ENCODE data around the gene ING4. TPM values are rescaled to one million over a fixed set of nuclear protein-coding genes. Genes with fewer than 3 reads are reported as not detected.

Gene ING4
- total RNA-seq, 4 donors from 2014 or later: 8.3 to 37.0 (median 26.9) TPM

DNA sequence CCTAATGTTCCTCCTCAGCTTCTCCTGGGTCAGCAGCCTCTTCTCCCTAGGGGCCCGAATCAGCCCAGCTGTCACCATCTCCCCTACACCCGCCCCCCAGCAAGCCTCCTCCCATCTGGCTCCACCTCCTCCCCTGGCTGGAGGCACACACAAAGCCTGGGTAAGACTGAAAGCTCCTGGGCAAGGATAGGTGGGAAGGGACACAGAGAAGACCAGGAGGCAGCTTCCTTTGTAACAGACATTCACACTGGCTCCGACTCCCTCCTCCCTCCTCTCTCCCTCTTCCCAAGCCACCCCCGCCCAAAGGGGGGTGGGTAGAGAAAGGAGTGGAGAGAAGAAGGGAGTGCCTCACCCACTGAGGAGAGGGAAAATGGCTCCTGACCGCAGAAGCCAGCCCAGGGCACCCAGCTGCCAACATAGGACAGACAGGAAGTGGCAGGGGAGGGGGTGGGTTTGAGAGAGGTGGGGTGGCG, 59.8 kb downstream of the ING4 start:
- peaks cover 38 to 47% (median 41%) of the 10 kb centered on the region in 3 donors for H3K36me3 ChIP-seq
- H3K27me3 ChIP-seq: no peaks in the 10 kb centered on the region
- H3K4me3 ChIP-seq: peak overlapping the region in 2 of 4 donors; percentile 11 to 99
- intact Hi-C loops (cut with DNase I): no loop called here
- WGBS, 2 donors: 18 to 22% methylated on average over 1 to 5 of the region's 6 CpGs
- TF ChIP-seq CTCF (IDR thresholded peaks at IDR 0.05): no peak
- TF ChIP-seq POLR2A (IDR thresholded peaks at IDR 0.05): no peak
- no peaks in the 10 kb centered on the region for H3K9me3 ChIP-seq
- peaks cover 19 to 53% (median 38%) of the 10 kb centered on the region in 3 donors for H3K4me1 ChIP-seq
- H3K27ac ChIP-seq: peak overlapping the region; percentile 55 to 99 (median 86)
- no peak for DNase-seq

DNA sequence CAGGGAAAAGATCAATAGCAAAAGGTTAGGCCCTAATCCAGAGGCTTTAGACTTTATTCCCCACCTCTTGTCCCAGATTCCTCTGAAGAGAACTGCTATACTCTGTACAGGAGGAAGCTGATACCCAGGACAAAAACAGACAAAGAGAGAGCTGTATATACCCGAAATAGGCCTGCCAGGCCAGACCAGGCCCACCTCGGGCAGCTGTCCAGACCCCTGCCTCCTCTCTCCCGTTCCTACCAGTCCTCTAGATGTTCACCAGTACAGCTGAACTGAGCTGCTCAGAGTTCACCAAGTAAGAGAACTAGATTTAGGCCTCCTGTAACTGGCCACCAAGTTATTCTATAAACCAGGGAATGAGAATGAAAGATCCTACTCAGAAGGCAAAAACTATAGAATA, 60.4 kb downstream of the ING4 start:
- Histone ChIP-seq H3K36me3 (peaks cover 44 to 53% (median 45%) of the 10 kb centered on the region in 3 donors), H3K9me3 (no peaks in the 10 kb centered on the region), H3K4me1 (peaks cover 14 to 47% (median 32%) of the 10 kb centered on the region in 3 donors), H3K4me3 (peak overlapping the region in 2 of 4 donors; percentile 3 to 99), H3K27me3 (no peaks in the 10 kb centered on the region), H3K27ac (peak overlapping the region; percentile 55 to 99 (median 86))
- TF ChIP-seq POLR2A (IDR thresholded peaks at IDR 0.05) (no peak), CTCF (IDR thresholded peaks at IDR 0.05) (no peak)
- intact Hi-C loops (cut with DNase I): no loop called here
- WGBS, 2 donors: 53 to 56% methylated on average over 3 of the region's 3 CpGs
- DNase-seq: no peak

Small RNA genes lying within 50 kb of the gene (small RNA-seq; reads per million reads assigned to genes)
- gene RNU6-781P: 0 reads per million in 4 donors

Other genes starting within 250 kb of the ING4 start
- gene CD27, start 218.2 kb downstream of the ING4 start, total RNA-seq: 1 to 10 TPM in 3 of 4 donors, under 1 TPM in 1; 0.49 to 4.2 (median 2.9) TPM
- 10 to 100 TPM in 3 of 4 donors, 1 to 10 TPM in 1; 7.7 to 25.6 (median 18.2) TPM for gene TAPBPL, start 211.1 kb downstream of the ING4 start, total RNA-seq
- gene VAMP1, start 192.4 kb downstream of the ING4 start, total RNA-seq: 1 to 10 TPM; 1.2 to 9.1 (median 5.1) TPM
- gene MRPL51, start 169.9 kb downstream of the ING4 start, total RNA-seq: 10 to 100 TPM; 36.3 to 95.5 (median 72.6) TPM
- gene NCAPD2, start 169.0 kb downstream of the ING4 start, total RNA-seq: 10 to 100 TPM; 25.6 to 73.2 (median 55.9) TPM
- 1,000 to 10,000 TPM; 2,526 to 4,151 (median 3,597) TPM for gene GAPDH, start 128.6 kb downstream of the ING4 start, total RNA-seq
- 1 to 10 TPM in 3 of 4 donors, under 1 TPM in 1; 0.76 to 7.4 (median 2.7) TPM for gene IFFO1, start 107.1 kb downstream of the ING4 start, total RNA-seq
- 10 to 100 TPM; 36.0 to 51.9 (median 48.2) TPM for gene NOP2, start 94.8 kb downstream of the ING4 start, total RNA-seq
- 100 to 1,000 TPM; 116 to 165 (median 127) TPM for gene CHD4, start 55.7 kb downstream of the ING4 start, total RNA-seq
- gene LPAR5, start 27.2 kb downstream of the ING4 start, total RNA-seq: 10 to 100 TPM; 12.8 to 46.0 (median 17.4) TPM
- 1 to 10 TPM in 2 of 4 donors, under 1 TPM in 1, not detected in 1; 0.35 to 4.0 (median 3.2) TPM for gene ACRBP, start 15.7 kb downstream of the ING4 start, total RNA-seq
- gene ZNF384, start 26.3 kb upstream of the ING4 start, total RNA-seq: 10 to 100 TPM; 19.6 to 36.2 (median 26.8) TPM
- gene PIANP, start 37.7 kb upstream of the ING4 start, total RNA-seq: under 1 TPM in 2 of 4 donors, not detected in 2; 0.11 to 0.19 TPM
- 10 to 100 TPM; 39.6 to 57.5 (median 49.1) TPM for gene COPS7A, start 60.9 kb upstream of the ING4 start, total RNA-seq
- gene MLF2, start 90.0 kb upstream of the ING4 start, total RNA-seq: 100 to 1,000 TPM; 158 to 170 (median 162) TPM
- gene PTMS, start 103.2 kb upstream of the ING4 start, total RNA-seq: 100 to 1,000 TPM in 3 of 4 donors, 10 to 100 TPM in 1; 78.2 to 149 (median 123) TPM
- under 1 TPM in 3 of 4 donors, not detected in 1; 0.35 to 0.76 (median 0.50) TPM for gene LAG3, start 109.4 kb upstream of the ING4 start, total RNA-seq
- 10 to 100 TPM in 1 of 4 donors, 1 to 10 TPM in 3; 1.2 to 11.8 (median 5.0) TPM for gene CD4, start 126.4 kb upstream of the ING4 start, total RNA-seq
- 1 to 10 TPM in 3 of 4 donors, not detected in 1; 1.3 to 2.3 (median 1.5) TPM for gene GPR162, start 158.7 kb upstream of the ING4 start, total RNA-seq
- gene P3H3, start 165.3 kb upstream of the ING4 start, total RNA-seq: 1 to 10 TPM; 2.6 to 6.6 (median 4.4) TPM
- under 1 TPM in 1 of 4 donors, not detected in 3; 0.76 TPM for gene GNB3, start 177.8 kb upstream of the ING4 start, total RNA-seq
- 10 to 100 TPM in 3 of 4 donors, 1 to 10 TPM in 1; 5.9 to 20.0 (median 12.8) TPM for gene CDCA3, start 188.2 kb upstream of the ING4 start, total RNA-seq
- gene USP5, start 189.0 kb upstream of the ING4 start, total RNA-seq: 10 to 100 TPM; 50.6 to 60.0 (median 54.0) TPM
- 100 to 1,000 TPM; 547 to 938 (median 723) TPM for gene TPI1, start 204.4 kb upstream of the ING4 start, total RNA-seq
- gene SPSB2, start 210.2 kb upstream of the ING4 start, total RNA-seq: 10 to 100 TPM in 1 of 4 donors, 1 to 10 TPM in 3; 4.3 to 15.8 (median 7.9) TPM
- 1 to 10 TPM; 2.3 to 5.9 (median 4.8) TPM for gene LRRC23, start 241.7 kb upstream of the ING4 start, total RNA-seq

All from esophagus squamous epithelium (tissue), 5 donors.